PC-3 (cell line): ENCODE measurements around the gene ERICH4.

Experiments used
- EZH2 ChIP-seq: fragments of 300-600 bp; sonication (generic); IDR thresholded peaks from one replicate; pipeline ENCODE4 v1.6.1; 2017; ENCODE audit warnings: antibody characterized with exemption, mild to moderate bottlenecking, low read length; ENCODE audit not compliant: unreplicated experiment
- EZH2phosphoT487 ChIP-seq: fragments of 300-600 bp; sonication (generic); IDR thresholded peaks from 2 replicates; pipeline ENCODE4 v1.6.1; 2018; ENCODE audit warnings: mild to moderate bottlenecking, antibody characterized with exemption, low read length, borderline replicate concordance
- TF ChIP-seq, protein P1 (sequence below): fragments of 300-600 bp; sonication (generic); conservative IDR thresholded peaks from 2 replicates; pipeline ENCODE4 v1.5.1; 2017; ENCODE audit warnings: antibody characterized with exemption, low read depth, mild to moderate bottlenecking, low read length

- TF ChIP-seq, protein P1, sequence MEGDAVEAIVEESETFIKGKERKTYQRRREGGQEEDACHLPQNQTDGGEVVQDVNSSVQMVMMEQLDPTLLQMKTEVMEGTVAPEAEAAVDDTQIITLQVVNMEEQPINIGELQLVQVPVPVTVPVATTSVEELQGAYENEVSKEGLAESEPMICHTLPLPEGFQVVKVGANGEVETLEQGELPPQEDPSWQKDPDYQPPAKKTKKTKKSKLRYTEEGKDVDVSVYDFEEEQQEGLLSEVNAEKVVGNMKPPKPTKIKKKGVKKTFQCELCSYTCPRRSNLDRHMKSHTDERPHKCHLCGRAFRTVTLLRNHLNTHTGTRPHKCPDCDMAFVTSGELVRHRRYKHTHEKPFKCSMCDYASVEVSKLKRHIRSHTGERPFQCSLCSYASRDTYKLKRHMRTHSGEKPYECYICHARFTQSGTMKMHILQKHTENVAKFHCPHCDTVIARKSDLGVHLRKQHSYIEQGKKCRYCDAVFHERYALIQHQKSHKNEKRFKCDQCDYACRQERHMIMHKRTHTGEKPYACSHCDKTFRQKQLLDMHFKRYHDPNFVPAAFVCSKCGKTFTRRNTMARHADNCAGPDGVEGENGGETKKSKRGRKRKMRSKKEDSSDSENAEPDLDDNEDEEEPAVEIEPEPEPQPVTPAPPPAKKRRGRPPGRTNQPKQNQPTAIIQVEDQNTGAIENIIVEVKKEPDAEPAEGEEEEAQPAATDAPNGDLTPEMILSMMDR, result no peak
- TF ChIP-seq EZH2 (no peak), EZH2phosphoT487 (no peak)
Measured at GRCh38 chr19:41449865-41450178, 6.9 kb downstream of the ERICH4 start.
